ENCODE results near the gene SNRNP70. TPM values are rescaled to one million over a fixed set of nuclear protein-coding genes. Genes with fewer than 3 reads are reported as not detected.
A peak's percentile ranks its signal among the peaks of the same experiment; 100 is the strongest.

The SNRNP70 gene
- total and polyA plus RNA-seq, 2 of the 13 experiments (the other 11 are each of a cell fraction or from before 2014, with no cell fraction given): 150 to 210 TPM

DNA sequence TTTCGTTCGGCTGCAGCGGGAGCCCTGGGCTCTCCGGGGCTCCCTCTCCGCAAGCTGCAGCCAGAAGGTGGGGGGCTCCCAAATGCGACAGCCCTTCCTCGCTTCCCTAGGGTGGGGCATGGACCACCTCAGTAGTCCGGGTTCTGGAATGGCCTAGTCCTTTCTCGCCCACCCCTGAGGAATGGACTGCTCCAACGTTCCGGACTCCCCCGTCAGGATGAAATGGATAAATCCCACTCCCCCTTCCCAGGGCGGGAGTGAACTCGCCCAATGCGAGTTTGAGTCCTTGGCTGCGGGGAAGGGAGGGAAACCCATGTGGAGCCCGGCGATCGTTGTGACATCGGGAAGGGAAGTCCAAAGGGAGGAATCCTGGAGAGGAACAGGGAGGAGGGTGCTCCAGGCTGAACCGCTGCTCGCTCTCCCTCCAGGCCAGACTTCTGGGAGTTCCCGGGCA, 64.4 kb downstream of the SNRNP70 start:
- H2AFZ ChIP-seq (ENCODE audit: low read length): no peak overlapping the region
- WGBS (ENCODE audit: low lambda C conversion rate): 0% methylated on average over 6 of the region's 23 CpGs
- FAIRE-seq (no peak), DNase-seq (ENCODE audit: low spot score) (peak; percentile 76), ATAC-seq (peak; percentile 25; the same call in 2 of the 3 replicates)
- ChIA-PET POLR2A (interaction anchor here (0.9 to 3.2 kb wide), 9 partner anchors 11 to 342 kb away, joined by 3 to 21 read pairs (median 6); partner anchors contain the start of genes GYS1, LIN7B and RUVBL2), CTCF (ENCODE audit: low intra/inter-chr PET ratio, low total read pairs) (no interaction called here)
- TSS peak; percentile 81 for BruUV-seq (replicated peaks)
- peak overlapping the region; percentile 94 for H3K4me2 ChIP-seq (ENCODE audit: low read depth, low read length)
- H3K27ac ChIP-seq (ENCODE audit: extremely low read length, insufficient read depth, low read length): peak overlapping the region; percentile 77
- H3K4me3 ChIP-seq (replicated peaks in 1 of 3; ENCODE audit: insufficient read depth in 1 of 3, low read depth in 2 of 3, low read length in 3 of 3): peak overlapping the region; percentile 53 to 86 (median 63)
- intact Hi-C loops (cut with micrococcal nuclease; ENCODE audit: unreplicated experiment) (loop anchor here (1.0 to 10.0 kb wide), 3 partner anchors 30 to 55 kb away; partner anchors contain the start of genes C19orf73 and PPFIA3), in situ Hi-C loops (cut with HindIII; ENCODE audit: extremely low pct_ligation_motif_present, low pct_unique_long_range_greater_than_20kb) (loop anchor here (5.0 kb wide), 1 partner anchor 32 kb away; the partner anchor contains the start of genes C19orf73 and PPFIA3)
- H3K4me1 ChIP-seq (ENCODE audit: insufficient read depth, low read length): peaks cover 60% of the 10 kb centered on the region
- no peaks in the 10 kb centered on the region; a peak in 2 of 5 replicates for H3K27me3 ChIP-seq (ENCODE audit: control insufficient read depth in 1 of 2, insufficient read depth in 2 of 2, low read length in 2 of 2)
- H3K9me3 ChIP-seq (ENCODE audit: low read length): no peaks in the 10 kb centered on the region
- no peaks in the 10 kb centered on the region for H4K20me1 ChIP-seq (ENCODE audit: insufficient read depth, low read length)
- peak overlapping the region; percentile 77 for H3K9ac ChIP-seq (ENCODE audit: insufficient read depth, low read depth, low read length)
- no peaks in the 10 kb centered on the region for H3K79me2 ChIP-seq (ENCODE audit: insufficient read depth, low read length)
- no peaks in the 10 kb centered on the region for H3K36me3 ChIP-seq (replicated peaks in 1 of 2; ENCODE audit: control insufficient read depth in 1 of 2, insufficient read depth in 2 of 2, low read length in 2 of 2)
- TF ChIP-seq ZNF781 (CRISPR knock-in tag; IDR thresholded peaks at IDR 0.05; ENCODE audit: borderline replicate concordance, not compliant biosample characterization): peak; percentile 73
- 0 out of 2 replicates have a peak, but pooled peaks have one; percentile 2 for TF ChIP-seq KDM3A (CRISPR knock-in tag; IDR thresholded peaks at IDR 0.05; ENCODE audit: low read depth)
- 0 out of 2 replicates have a peak, but pooled peaks have one; percentile 37 for TF ChIP-seq RFXAP (CRISPR knock-in tag; IDR thresholded peaks at IDR 0.05; ENCODE audit: borderline replicate concordance)
- 0 out of 2 replicates have a peak, but pooled peaks have one; percentile 29 for TF ChIP-seq HES4 (CRISPR knock-in tag; IDR thresholded peaks at IDR 0.05; ENCODE audit: borderline replicate concordance)
- no peak for TF ChIP-seq ZNF33A (CRISPR knock-in tag; IDR thresholded peaks at IDR 0.05; ENCODE audit: borderline replicate concordance)
- TF ChIP-seq NCOR1 (IDR thresholded peaks at IDR 0.05; ENCODE audit: borderline replicate concordance, low read length): peak; percentile 24; the same call in 1 of the 2 replicates
- TF ChIP-seq, protein P1, sequence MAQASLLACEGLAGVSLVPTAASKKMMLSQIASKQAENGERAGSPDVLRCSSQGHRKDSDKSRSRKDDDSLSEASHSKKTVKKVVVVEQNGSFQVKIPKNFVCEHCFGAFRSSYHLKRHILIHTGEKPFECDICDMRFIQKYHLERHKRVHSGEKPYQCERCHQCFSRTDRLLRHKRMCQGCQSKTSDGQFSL (CRISPR knock-in tag; IDR thresholded peaks at IDR 0.05): 0 out of 2 replicates have a peak, but pooled peaks have one; percentile 47
- TF ChIP-seq KDM5A (IDR thresholded peaks at IDR 0.05; ENCODE audit: borderline replicate concordance, low read length): peak; percentile 56; the same call in 1 of the 2 replicates
- 0 out of 2 replicates have a peak, but pooled peaks have one; percentile 9 for TF ChIP-seq GFI1 (CRISPR knock-in tag; IDR thresholded peaks at IDR 0.05; ENCODE audit: borderline replicate concordance)
- TF ChIP-seq ZSCAN25 (CRISPR knock-in tag; IDR thresholded peaks at IDR 0.05): peak; percentile 24; the same call in 1 of the 2 replicates
- 0 out of 2 replicates have a peak, but pooled peaks have one; percentile 4 for TF ChIP-seq ZC3H13 (CRISPR knock-in tag; IDR thresholded peaks at IDR 0.05)
- TF ChIP-seq NONO (IDR thresholded peaks at IDR 0.05): no peak
- peak; percentile 54; the same call in 1 of the 2 replicates for TF ChIP-seq NONO (CRISPR knock-in tag; conservative IDR thresholded peaks at IDR 0.05)
- no peak for TF ChIP-seq ZNF234 (CRISPR knock-in tag; conservative IDR thresholded peaks at IDR 0.05)
- TF ChIP-seq ASH2L (IDR thresholded peaks at IDR 0.05; ENCODE audit: insufficient read length, low read depth, low read length): peak; percentile 10
- 0 out of 2 replicates have a peak, but pooled peaks have one; percentile 43 for TF ChIP-seq SP4 (CRISPR knock-in tag; IDR thresholded peaks at IDR 0.05)
- TF ChIP-seq, protein P2, sequence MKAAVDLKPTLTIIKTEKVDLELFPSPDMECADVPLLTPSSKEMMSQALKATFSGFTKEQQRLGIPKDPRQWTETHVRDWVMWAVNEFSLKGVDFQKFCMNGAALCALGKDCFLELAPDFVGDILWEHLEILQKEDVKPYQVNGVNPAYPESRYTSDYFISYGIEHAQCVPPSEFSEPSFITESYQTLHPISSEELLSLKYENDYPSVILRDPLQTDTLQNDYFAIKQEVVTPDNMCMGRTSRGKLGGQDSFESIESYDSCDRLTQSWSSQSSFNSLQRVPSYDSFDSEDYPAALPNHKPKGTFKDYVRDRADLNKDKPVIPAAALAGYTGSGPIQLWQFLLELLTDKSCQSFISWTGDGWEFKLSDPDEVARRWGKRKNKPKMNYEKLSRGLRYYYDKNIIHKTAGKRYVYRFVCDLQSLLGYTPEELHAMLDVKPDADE (CRISPR knock-in tag; IDR thresholded peaks at IDR 0.05): 0 out of 2 replicates have a peak, but pooled peaks have one; percentile 22
- TF ChIP-seq ZNF839 (CRISPR knock-in tag; IDR thresholded peaks at IDR 0.05; ENCODE audit: borderline replicate concordance): 0 out of 2 replicates have a peak, but pooled peaks have one; percentile 63
- no peak for TF ChIP-seq RXRB (CRISPR knock-in tag; IDR thresholded peaks at IDR 0.05; ENCODE audit: borderline replicate concordance)
- TF ChIP-seq SMAD1 (CRISPR knock-in tag; IDR thresholded peaks at IDR 0.05; ENCODE audit: borderline replicate concordance, low read depth): peak; percentile 66; the same call in 1 of the 2 replicates
- TF ChIP-seq, protein P3, sequence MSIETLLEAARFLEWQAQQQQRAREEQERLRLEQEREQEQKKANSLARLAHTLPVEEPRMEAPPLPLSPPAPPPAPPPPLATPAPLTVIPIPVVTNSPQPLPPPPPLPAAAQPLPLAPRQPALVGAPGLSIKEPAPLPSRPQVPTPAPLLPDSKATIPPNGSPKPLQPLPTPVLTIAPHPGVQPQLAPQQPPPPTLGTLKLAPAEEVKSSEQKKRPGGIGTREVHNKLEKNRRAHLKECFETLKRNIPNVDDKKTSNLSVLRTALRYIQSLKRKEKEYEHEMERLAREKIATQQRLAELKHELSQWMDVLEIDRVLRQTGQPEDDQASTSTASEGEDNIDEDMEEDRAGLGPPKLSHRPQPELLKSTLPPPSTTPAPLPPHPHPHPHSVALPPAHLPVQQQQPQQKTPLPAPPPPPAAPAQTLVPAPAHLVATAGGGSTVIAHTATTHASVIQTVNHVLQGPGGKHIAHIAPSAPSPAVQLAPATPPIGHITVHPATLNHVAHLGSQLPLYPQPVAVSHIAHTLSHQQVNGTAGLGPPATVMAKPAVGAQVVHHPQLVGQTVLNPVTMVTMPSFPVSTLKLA (IDR thresholded peaks at IDR 0.05): no peak
